HepG2 (cell line): ENCODE measurements around the gene NDEL1. TPM values are rescaled to one million over a fixed set of nuclear protein-coding genes. Genes with fewer than 3 reads are reported as not detected.
A peak's percentile ranks its signal among the peaks of the same experiment; 100 is the strongest.

Source experiments
- ATAC-seq: fragments of 200-7000 bp; cut with Tn5 transposase; 3 replicates; pipeline ENCODE4 v1.9.1; 2020; ENCODE audit warnings: mild to moderate bottlenecking, moderate library complexity
- BruUV-seq: library from RNA; stranded (reverse); fragments of 400-500 nt; replicated peaks from 2 replicates; lab custom pipeline; 2021; lab: Mats Ljungman, UMichigan
- CTCF ChIA-PET: fragments of 300-600 bp; formaldehyde crosslinking; extraction: SDS; loops from one replicate; lab custom pipeline; 2021; ENCODE audit warnings: low total read pairs, inconsistent platforms, low intra/inter-chr PET ratio; lab: Yijun Ruan, JAX
- POLR2A ChIA-PET: fragments of 350-600 bp; sonication (Branson Sonifier 250); formaldehyde crosslinking; loops from one replicate; lab custom pipeline; 2020; ENCODE audit warnings: antibody characterized with exemption, inconsistent platforms; lab: Yijun Ruan, JAX
- DNase-seq: peaks from one replicate; pipeline ENCODE4 v3.0.0-alpha.2; 2015; ENCODE audit warnings: low spot score
- FAIRE-seq: peaks from 3 replicates; lab custom pipeline; 2011; peaks lifted over from hg19 to GRCh38; lab: Jason Lieb, UNC
- H2AFZ ChIP-seq: one replicate; pipeline ENCODE4 v1.6.1; 2011; ENCODE audit warnings: low read length, inconsistent platforms
- H3K27ac ChIP-seq: fragments of 300-600 bp; 3 replicates; pipeline ENCODE4 v1.8.0; 2011; ENCODE audit warnings: mixed run types, mild to moderate bottlenecking, mixed read lengths, low read length, inconsistent platforms; ENCODE audit not compliant: insufficient read depth; ENCODE audit errors: extremely low read length
- H3K27me3 ChIP-seq, 2 experiments: fragments of 200-600 bp in 1 of 2; 2 replicates in 1 of 2; 3 replicates in 1 of 2; pipeline versions ENCODE4 v1.6.0 to v1.8.0; 2011; ENCODE audit warnings: low read length in 2 of 2, mild to moderate bottlenecking in 2 of 2, moderate library complexity in 2 of 2, inconsistent platforms in 1 of 2; ENCODE audit not compliant: insufficient read depth in 2 of 2, control insufficient read depth in 1 of 2
- H3K36me3 ChIP-seq, 2 experiments: fragments of 200-600 bp in 1 of 2; replicated peaks in 1 of 2; 2 replicates in 1 of 2; 3 replicates in 1 of 2; pipeline versions ENCODE4 v1.5.1 to v1.8.0; 2011; ENCODE audit warnings: low read length in 2 of 2, inconsistent platforms in 1 of 2; ENCODE audit not compliant: insufficient read depth in 2 of 2, control insufficient read depth in 1 of 2
- H3K4me1 ChIP-seq: 2 replicates; pipeline ENCODE4 v1.5.1; 2012; ENCODE audit warnings: low read length, inconsistent platforms; ENCODE audit not compliant: insufficient read depth
- H3K4me2 ChIP-seq: 2 replicates; pipeline ENCODE4 v1.6.0; 2011; ENCODE audit warnings: low read depth, low read length, inconsistent platforms
- H3K4me3 ChIP-seq, 3 experiments: fragments of 200-600 bp in 1 of 3; sonication (generic), shearing (Covaris generic) in 1 of 3; replicated peaks in 1 of 3; 2 replicates each; pipeline ENCODE4 v1.5.1; 2011 to 2016; ENCODE audit warnings: low read length in 3 of 3, inconsistent platforms in 2 of 3, low read depth in 2 of 3, mild to moderate bottlenecking in 2 of 3, control low read depth in 1 of 3, mixed read lengths in 1 of 3; ENCODE audit not compliant: insufficient read depth in 1 of 3
- H3K79me2 ChIP-seq: one replicate; pipeline ENCODE4 v1.6.1; 2011; ENCODE audit warnings: low read length, inconsistent platforms; ENCODE audit not compliant: insufficient read depth
- H3K9ac ChIP-seq: 2 replicates; pipeline ENCODE4 v1.6.0; 2011; ENCODE audit warnings: mild to moderate bottlenecking, low read depth, low read length, inconsistent platforms; ENCODE audit not compliant: insufficient read depth
- H3K9me3 ChIP-seq: 2 replicates; pipeline ENCODE4 v1.5.1; 2012; ENCODE audit warnings: mild to moderate bottlenecking, low read length
- H4K20me1 ChIP-seq: 2 replicates; pipeline ENCODE4 v1.6.0; 2011; ENCODE audit warnings: inconsistent platforms, mild to moderate bottlenecking, low read length, moderate library complexity; ENCODE audit not compliant: insufficient read depth
- FUBP1 ChIP-seq: sonication (generic); formaldehyde crosslinking; IDR thresholded peaks from 2 replicates; pipeline ENCODE4 v1.5.1; 2020; ENCODE audit warnings: missing genetic modification reagents, mild to moderate bottlenecking, borderline replicate concordance
- HMG20A ChIP-seq: IDR thresholded peaks from 2 replicates; pipeline ENCODE4 v1.6.1; 2016; ENCODE audit warnings: borderline replicate concordance
- HMGA1 ChIP-seq: sonication (generic); formaldehyde crosslinking; conservative IDR thresholded peaks from 2 replicates; pipeline ENCODE4 v1.4.0; 2020; ENCODE audit warnings: missing genetic modification reagents
- MAZ ChIP-seq, 2 experiments: sonication (generic) in 1 of 2; formaldehyde crosslinking in 1 of 2; IDR thresholded peaks; 2 replicates each; pipeline versions ENCODE4 v1.5.0 to v1.6.1; 2012 to 2020; ENCODE audit warnings: low read depth in 2 of 2, mild to moderate bottlenecking in 2 of 2, borderline replicate concordance in 1 of 2, improper control_type of control experiment in 1 of 2, low read length in 1 of 2, missing genetic modification reagents in 1 of 2, moderate library complexity in 1 of 2
- MTF1 ChIP-seq: sonication (generic); formaldehyde crosslinking; IDR thresholded peaks from 2 replicates; pipeline ENCODE4 v1.5.0; 2020; ENCODE audit warnings: missing genetic modification reagents
- MYNN ChIP-seq: sonication (generic); formaldehyde crosslinking; IDR thresholded peaks from 2 replicates; pipeline ENCODE4 v1.4.0; 2020; ENCODE audit warnings: mild to moderate bottlenecking, low read depth, missing genetic modification reagents
- NCOR1 ChIP-seq: fragments of 200-600 bp; sonication (generic); IDR thresholded peaks from 2 replicates; pipeline ENCODE4 v1.7.0; 2017; ENCODE audit warnings: antibody characterized with exemption, low read length, borderline replicate concordance
- NFIC ChIP-seq: IDR thresholded peaks from 2 replicates; pipeline ENCODE4 v1.6.1; 2012; ENCODE audit warnings: mild to moderate bottlenecking, low read length, inconsistent platforms
- SALL1 ChIP-seq: sonication (generic); formaldehyde crosslinking; IDR thresholded peaks from 2 replicates; pipeline ENCODE4 v1.8.0; 2022; ENCODE audit warnings: mild to moderate bottlenecking, missing genetic modification reagents
- TOPORS ChIP-seq: sonication (generic); formaldehyde crosslinking; IDR thresholded peaks from 2 replicates; pipeline ENCODE4 v1.8.0; 2023; ENCODE audit warnings: mild to moderate bottlenecking, missing genetic modification reagents
- TSC22D2 ChIP-seq: sonication (generic); formaldehyde crosslinking; IDR thresholded peaks from 2 replicates; pipeline ENCODE4 v1.5.1; 2020; ENCODE audit warnings: missing genetic modification reagents, mild to moderate bottlenecking, borderline replicate concordance
- ZNF510 ChIP-seq: sonication (generic); formaldehyde crosslinking; IDR thresholded peaks from 2 replicates; pipeline ENCODE4 v1.4.0; 2020; ENCODE audit warnings: low read depth, mild to moderate bottlenecking, missing genetic modification reagents
- ZSCAN30 ChIP-seq: sonication (generic); formaldehyde crosslinking; IDR thresholded peaks from 2 replicates; pipeline ENCODE4 v1.5.0; 2020; ENCODE audit warnings: mild to moderate bottlenecking, missing genetic modification reagents
- WGBS: methylation state at CpG from one replicate; pipeline ENCODE4 v1.1.6; 2017; ENCODE audit warnings: low lambda C conversion rate; 5-methylcytosine and 5-hydroxymethylcytosine counted together
- in situ Hi-C: cut with HindIII; loops from 2 replicates; pipeline ENCODE4 v1.10.0; 2017; ENCODE audit warnings: low pct_unique_long_range_greater_than_20kb; ENCODE audit not compliant: extremely low pct_ligation_motif_present
- intact Hi-C: fragments of 100-400 bp; cut with micrococcal nuclease; formaldehyde crosslinking; loops from one replicate; pipeline ENCODE4 v1.10.0; 2022; ENCODE audit not compliant: unreplicated experiment
- polyA plus RNA-seq, 8 experiments: library from polyadenylated mRNA; depleted of rRNA in 3 of 8; stranded (reverse) in 7 of 8; unstranded in 1 of 8; fragments of >200 nt; fragmentation: Illumina TruSeq in 4 of 8; extraction: Trizol in 4 of 8; gene quantifications; 2 replicates each; pipeline versions ENCODE4 v1.2.1 to v1.2.3, GENCODE V29; 2011 to 2016; ENCODE audit warnings: low read depth in 4 of 8, missing spikeins in 1 of 8, mixed read lengths in 1 of 8; ENCODE audit not compliant: insufficient read depth in 1 of 8
- total RNA-seq, 5 experiments: library from RNA; depleted of rRNA; stranded (reverse); fragments of >200 nt; fragmentation: Illumina TruSeq; extraction: Trizol; gene quantifications; 2 replicates each; pipeline ENCODE4 v1.2.3, GENCODE V29; 2016; ENCODE audit warnings: low read depth in 1 of 5
- TF ChIP-seq, protein P1 (sequence below): sonication (generic); formaldehyde crosslinking; IDR thresholded peaks from 2 replicates; pipeline ENCODE4 v1.4.0; 2020; ENCODE audit warnings: missing genetic modification reagents, borderline replicate concordance

The NDEL1 gene
- total and polyA plus RNA-seq, 2 of the 13 experiments (the other 11 are each of a cell fraction or from before 2014, with no cell fraction given), result 59.8 to 153 TPM

- TF ChIP-seq SALL1 (CRISPR knock-in tag) (peak; percentile 48; the same call in 1 of the 2 replicates), NFIC (peak; percentile 88), ZNF510 (CRISPR knock-in tag) (no peak), NCOR1 (peak; percentile 55; the same call in 1 of the 2 replicates), MAZ (IDR thresholded peaks at IDR 0.05; ENCODE audit: borderline replicate concordance, low read depth, low read length) (no peak), MAZ (CRISPR knock-in tag; IDR thresholded peaks at IDR 0.05; ENCODE audit: low read depth) (no peak), TOPORS (CRISPR knock-in tag) (no peak), HMG20A (CRISPR knock-in tag) (peak; percentile 53; the same call in 1 of the 2 replicates), ZSCAN30 (no peak)
- TF ChIP-seq, all 625 proteins: peak for 53
Observed at GRCh38 chr17:8448310-8448709, 12.6 kb downstream of the NDEL1 start (continued).

GRCh38 chr17:8451933-8452614, 16.4 kb downstream of the NDEL1 start:
- 94% methylated on average over 8 of the region's 8 CpGs for WGBS
- H3K4me1 ChIP-seq, result peaks cover 57% of the 10 kb centered on the region
- intact Hi-C loops (no loop called here), in situ Hi-C loops (no loop called here)
- H3K36me3 ChIP-seq, result peaks cover 17 to 49% of the 10 kb centered on the region in 2 experiments
- ATAC-seq (no peak), DNase-seq (no peak), FAIRE-seq (no peak)
- H3K79me2 ChIP-seq, result peaks cover 8% of the 10 kb centered on the region
- POLR2A ChIA-PET, result no interaction called here
- CTCF ChIA-PET, result no interaction called here
- H3K4me3 ChIP-seq, result no peak overlapping the region
- no peaks in the 10 kb centered on the region for H3K27me3 ChIP-seq
- no peak overlapping the region for H3K27ac ChIP-seq
- H3K9ac ChIP-seq, result no peak overlapping the region
- H4K20me1 ChIP-seq, result no peaks in the 10 kb centered on the region
- no peaks in the 10 kb centered on the region for H3K9me3 ChIP-seq
- no peak overlapping the region for H2AFZ ChIP-seq
- no peak overlapping the region for H3K4me2 ChIP-seq
- no TSS peak for BruUV-seq
- TF ChIP-seq MYNN (CRISPR knock-in tag) (no peak), TSC22D2 (CRISPR knock-in tag) (no peak), MTF1 (CRISPR knock-in tag) (no peak), FUBP1 (CRISPR knock-in tag) (no peak), HMGA1 (CRISPR knock-in tag) (no peak)
- TF ChIP-seq, protein P1, sequence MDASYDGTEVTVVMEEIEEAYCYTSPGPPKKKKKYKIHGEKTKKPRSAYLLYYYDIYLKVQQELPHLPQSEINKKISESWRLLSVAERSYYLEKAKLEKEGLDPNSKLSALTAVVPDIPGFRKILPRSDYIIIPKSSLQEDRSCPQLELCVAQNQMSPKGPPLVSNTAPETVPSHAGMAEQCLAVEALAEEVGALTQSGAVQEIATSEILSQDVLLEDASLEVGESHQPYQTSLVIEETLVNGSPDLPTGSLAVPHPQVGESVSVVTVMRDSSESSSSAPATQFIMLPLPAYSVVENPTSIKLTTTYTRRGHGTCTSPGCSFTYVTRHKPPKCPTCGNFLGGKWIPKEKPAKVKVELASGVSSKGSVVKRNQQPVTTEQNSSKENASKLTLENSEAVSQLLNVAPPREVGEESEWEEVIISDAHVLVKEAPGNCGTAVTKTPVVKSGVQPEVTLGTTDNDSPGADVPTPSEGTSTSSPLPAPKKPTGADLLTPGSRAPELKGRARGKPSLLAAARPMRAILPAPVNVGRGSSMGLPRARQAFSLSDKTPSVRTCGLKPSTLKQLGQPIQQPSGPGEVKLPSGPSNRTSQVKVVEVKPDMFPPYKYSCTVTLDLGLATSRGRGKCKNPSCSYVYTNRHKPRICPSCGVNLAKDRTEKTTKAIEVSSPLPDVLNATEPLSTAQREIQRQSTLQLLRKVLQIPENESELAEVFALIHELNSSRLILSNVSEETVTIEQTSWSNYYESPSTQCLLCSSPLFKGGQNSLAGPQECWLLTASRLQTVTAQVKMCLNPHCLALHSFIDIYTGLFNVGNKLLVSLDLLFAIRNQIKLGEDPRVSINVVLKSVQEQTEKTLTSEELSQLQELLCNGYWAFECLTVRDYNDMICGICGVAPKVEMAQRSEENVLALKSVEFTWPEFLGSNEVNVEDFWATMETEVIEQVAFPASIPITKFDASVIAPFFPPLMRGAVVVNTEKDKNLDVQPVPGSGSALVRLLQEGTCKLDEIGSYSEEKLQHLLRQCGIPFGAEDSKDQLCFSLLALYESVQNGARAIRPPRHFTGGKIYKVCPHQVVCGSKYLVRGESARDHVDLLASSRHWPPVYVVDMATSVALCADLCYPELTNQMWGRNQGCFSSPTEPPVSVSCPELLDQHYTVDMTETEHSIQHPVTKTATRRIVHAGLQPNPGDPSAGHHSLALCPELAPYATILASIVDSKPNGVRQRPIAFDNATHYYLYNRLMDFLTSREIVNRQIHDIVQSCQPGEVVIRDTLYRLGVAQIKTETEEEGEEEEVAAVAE, result no peak
